ENCODE measurements around the gene NID1.

- no peak for TF ChIP-seq CTCF (IDR thresholded peaks at IDR 0.05)
- no peak for TF ChIP-seq POLR2A (IDR thresholded peaks at IDR 0.05)
Observed at GRCh38 chr1:236073307-236073897, 8.5 kb upstream of the NID1 start.
